ENCODE measurements around the gene MAP6.
A peak's percentile ranks its signal among the peaks of the same experiment; 100 is the strongest.
"Not testable (repeated sequence)": the region's sequence is repeated elsewhere in the genome, so short reads cannot be mapped to it uniquely, and the experiment has no call there.

MAP6 gene

GRCh38 chr11:75668451-75669297 lies at the start of gene MAP6:
Gene MAP6 (minus strand): TSS chr11:75669038. CDS start chr11:75668369, 669 bp downstream.
- no peak for DNase-seq (ENCODE audit: low read depth)

DNA sequence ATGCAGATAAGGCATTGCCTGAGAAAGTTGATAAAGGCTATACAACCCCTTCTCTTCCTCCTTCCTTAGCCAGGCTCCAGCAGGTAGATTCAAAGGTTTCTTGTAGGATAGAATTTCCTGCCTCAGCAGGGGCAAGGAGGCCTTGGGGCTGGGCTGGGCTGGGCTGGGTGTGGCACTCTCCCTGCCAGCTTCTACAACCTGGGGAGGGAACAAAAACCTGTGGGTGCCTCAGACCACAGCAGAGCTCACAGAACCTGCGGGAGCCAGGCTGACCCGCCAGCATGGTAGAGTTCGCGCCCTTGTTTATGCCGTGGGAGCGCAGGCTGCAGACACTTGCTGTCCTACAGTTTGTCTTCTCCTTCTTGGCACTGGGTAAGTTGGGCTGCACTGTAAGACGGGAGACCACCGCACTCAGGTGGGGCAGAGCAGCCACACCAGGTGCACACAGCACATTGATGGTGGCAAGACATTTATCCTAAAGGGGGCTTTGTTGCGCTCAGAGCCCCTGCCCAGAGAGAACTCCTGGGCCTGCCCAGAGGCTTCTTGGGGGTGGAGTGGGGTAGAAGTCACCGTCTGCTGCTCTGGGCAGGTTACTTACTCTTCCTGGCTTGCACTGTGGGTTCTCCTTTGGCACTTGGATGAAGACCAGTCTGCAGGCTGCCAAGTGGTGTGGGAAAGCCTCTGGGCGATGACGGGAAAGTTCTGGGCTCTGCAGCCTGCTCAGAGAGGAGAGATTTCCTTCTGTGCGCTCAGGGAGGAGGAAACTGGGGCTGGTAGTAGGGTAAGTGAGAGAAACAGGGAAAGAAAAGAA lies 49.0 kb upstream of the MAP6 start, which contains the start of gene MOGAT2:
Gene MOGAT2 (plus strand): TSS at position 231 of the 811 bp plus-strand sequence. CDS start 51 bp downstream, at position 282.
- no peak for DNase-seq (ENCODE audit: low read depth)

DNA sequence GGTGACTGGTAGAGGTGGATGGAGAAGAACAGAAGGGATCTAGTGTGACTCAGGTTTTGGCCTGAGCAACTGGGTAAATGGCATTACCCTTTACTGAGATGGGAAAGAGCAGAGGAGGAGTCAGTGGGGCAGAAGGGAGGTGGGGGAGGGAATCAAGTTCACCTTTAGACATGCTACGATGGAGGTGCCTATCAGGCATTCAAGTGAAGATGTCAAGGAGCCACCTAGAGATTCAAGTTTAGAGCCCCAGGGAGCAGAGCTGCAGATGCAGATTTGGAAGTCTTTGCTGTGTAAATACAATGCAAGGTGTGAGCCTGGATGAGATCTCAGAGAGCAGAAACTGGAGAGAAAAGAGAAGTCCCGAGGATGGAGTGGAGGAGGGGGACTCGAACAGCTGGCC lies 47.8 kb upstream of the MAP6 start:
- DNase-seq (ENCODE audit: low read depth) = no peak

DNA sequence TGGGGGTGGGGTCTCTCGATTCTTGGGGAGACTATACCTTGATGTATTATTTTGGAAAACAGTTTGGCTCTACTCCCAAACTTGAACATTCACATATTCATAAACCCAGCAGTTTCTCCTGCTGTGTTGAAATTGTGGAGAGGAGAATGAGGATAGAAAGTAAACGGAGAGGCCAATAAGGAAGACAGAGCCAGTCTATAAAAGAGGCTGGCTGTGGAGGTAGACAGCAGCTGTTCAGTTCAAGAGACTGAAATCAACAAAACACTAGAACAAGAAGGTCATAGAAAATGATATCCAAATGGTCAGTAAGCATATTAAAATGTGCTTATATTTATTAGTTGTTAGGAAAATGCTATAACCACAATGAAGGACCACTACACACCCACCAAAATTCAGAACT lies 46.9 kb upstream of the MAP6 start:
- DNase-seq (ENCODE audit: low read depth) = no peak

GRCh38 chr11:75714211-75714610 lies 45.4 kb upstream of the MAP6 start:
- no peak for DNase-seq (ENCODE audit: low read depth)

DNA sequence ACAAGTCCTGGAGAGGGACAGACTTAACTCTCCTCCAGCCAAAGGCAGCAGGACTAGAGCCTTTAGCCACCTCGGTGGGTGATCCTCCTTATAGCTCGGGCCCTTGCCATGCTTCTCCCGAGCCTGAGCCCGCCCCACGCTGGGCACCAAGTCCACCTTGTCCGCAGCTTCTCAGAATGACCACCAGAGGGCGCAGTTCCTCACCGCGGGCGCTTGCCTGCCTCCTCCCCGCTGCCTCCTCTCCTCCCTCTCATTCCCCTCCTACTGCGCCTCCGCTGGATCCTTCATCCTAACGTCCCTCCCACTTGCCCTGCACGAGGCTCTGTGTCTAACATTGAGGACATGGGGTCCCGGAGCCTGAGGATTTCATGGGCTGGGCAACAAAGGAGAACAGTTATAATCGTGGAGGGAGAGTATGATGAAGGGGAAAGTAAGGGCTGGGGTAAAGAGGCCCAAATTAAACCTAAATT lies 37.5 kb upstream of the MAP6 start:
- DNase-seq (ENCODE audit: low read depth) = peak; percentile 45

GRCh38 chr11:75705541-75705940 lies 36.7 kb upstream of the MAP6 start:
- DNase-seq (ENCODE audit: low read depth) = no peak

DNA sequence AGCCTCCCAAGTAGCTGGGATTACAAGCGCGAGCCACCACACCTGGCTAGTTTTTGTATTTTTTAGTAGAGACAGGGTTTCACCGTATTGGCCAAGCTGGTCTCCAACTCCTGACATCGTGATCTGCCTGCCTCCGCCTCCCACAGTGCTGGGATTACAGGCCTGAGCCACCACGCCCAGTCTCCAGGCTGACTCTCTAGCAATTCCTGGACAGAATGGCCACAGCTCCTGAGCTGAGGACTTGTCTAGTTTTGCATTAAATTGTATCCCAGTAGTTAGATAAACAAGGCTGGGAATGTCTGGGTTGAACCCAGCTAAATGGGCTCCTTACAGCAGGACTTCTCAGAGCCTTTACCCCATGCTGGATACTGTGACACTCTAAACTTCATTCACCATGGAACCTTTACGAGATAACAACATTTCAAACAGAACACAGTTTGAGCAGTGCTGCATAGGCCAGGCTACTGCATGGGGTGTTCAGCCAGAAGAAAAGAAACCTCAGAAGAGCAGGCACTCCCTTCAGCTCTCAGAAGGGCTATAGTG lies 34.9 kb upstream of the MAP6 start:
- no peak for DNase-seq (ENCODE audit: low read depth)

- DNase-seq (ENCODE audit: low read depth) = no peak
Observed at GRCh38 chr11:75700940-75701339, 32.1 kb upstream of the MAP6 start.

DNA sequence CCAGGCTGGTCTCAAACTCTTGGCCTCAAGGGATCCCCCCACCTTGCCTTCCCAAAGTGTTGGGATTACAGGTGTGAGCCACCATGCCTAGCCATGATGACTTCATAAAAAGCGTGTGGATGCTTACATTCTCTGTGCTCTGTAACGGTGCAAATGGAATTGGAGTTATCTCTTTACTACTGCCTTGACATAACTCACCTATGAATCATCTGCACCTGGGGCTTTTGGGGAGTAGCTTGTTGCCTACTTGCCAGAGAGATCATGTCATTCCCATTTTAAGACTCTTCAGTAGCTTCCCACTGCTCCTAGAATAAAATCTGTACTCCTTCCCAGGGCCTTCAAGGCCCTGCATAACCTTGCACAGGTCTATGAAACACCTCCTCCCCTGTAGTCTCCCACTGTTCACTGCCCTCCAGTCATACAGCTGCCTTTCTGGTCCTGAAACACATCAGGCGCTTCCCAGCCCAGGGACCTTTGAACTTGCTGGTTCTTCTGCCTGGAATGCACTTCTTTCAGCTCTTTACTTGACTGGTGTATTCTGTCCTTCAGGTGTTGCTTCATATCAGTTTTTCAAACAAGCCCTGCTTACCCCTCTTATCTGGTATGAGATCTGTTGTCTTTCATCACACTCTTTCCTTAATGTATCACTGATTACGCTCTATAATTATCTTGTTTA lies 29.2 kb upstream of the MAP6 start:
- DNase-seq (ENCODE audit: low read depth) = no peak

- no peak for DNase-seq (ENCODE audit: low read depth)
Observed at GRCh38 chr11:75691804-75692203, 23.0 kb upstream of the MAP6 start.

DNA sequence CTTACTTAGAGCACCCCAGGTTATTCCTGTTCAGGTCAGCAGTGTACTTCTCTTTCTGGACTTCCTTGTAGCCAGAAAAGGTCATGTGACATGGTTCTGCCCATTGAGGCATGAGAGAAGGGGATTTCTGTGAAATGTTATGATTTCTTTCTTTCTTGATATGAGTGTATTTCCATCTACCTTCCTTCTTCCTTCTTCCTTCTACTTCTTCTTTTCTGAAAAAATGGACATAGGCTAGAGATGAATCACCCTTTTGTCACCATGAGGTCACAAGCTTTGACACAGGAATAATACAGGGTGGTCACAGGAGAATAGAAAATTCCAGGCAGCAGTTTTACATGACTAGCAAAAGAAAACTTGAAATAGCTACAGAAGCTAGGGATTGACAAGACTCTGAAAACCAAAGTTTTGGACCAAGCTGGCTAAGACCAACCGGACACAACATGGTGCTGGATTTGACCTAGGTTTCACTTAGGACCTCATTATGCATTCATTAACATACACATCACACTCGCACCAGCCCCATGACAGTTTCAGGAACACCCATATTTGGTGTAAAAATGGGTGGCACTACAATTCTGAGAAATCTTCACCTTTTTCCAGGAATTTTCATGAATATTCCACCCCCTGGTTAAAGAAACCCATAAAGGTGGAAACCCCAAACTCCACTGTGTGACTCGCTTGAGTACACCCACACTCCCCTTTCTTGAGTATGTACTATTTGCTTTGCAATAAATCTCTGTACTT lies 21.2 kb upstream of the MAP6 start:
- no peak for DNase-seq (ENCODE audit: low read depth)

DNA sequence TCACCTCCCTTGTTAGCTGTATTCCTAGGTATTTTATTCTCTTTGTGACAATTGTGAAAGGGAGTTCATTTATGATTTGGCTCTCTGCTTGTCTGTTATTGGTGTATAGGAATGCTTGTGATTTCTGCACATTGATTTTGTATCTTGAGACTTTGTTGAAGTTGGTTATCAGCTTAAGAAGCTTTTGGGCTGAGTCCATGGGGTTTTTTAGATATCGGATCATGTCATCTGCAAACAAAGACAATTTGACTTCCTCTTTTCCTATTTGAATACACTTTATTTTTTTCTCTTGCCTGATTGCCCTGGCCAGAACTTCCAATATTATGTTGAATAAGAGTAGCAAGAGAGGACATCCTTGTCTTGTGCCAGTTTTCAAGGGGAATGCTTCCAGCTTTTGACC lies 15.0 kb upstream of the MAP6 start:
- DNase-seq (ENCODE audit: low read depth) = not testable (repeated sequence)

GRCh38 chr11:75679566-75679965 lies 10.7 kb upstream of the MAP6 start:
- DNase-seq (ENCODE audit: low read depth) = no peak

- no peak for DNase-seq (ENCODE audit: low read depth)
Observed at GRCh38 chr11:75678620-75679259, 9.9 kb upstream of the MAP6 start.

DNA sequence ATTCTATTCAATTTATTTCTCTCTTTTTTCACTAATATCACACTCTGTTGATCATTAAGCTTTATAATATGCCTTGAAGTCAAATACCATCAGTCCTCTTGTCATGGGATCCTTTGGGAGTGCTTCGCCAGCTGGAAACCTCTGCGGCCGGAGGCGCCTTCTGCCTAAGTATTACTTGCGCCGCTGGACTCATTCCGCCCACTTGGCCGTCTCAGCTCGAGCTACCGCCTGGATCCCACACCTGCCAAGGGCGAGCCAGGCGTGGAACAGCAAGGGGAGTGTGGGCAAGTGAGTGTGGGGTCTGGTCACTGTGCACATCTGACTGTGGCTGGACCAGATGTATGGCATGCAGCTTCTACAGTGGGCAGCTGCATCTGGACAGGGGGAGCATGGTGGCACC lies 9.1 kb upstream of the MAP6 start:
- no peak for DNase-seq (ENCODE audit: low read depth)

DNA sequence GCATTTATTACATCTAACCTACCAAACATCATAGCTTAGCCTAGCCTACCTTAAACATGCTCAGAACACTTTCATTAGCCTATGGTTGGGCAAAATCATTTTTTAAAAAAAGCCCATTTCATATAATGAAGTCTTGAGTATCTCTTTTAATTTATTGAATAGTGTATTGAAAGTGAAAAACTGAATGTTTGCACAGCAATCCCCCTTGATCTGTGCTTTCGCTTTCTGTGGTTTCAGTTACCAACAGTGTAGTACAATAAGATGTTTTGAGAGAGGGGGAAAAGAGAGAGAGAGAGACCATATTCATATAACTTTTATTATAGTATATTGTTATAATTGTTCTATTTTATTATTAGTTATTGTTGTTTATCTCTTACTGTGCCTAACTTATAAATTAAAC lies 8.4 kb upstream of the MAP6 start:
- DNase-seq (ENCODE audit: low read depth) = no peak

DNA sequence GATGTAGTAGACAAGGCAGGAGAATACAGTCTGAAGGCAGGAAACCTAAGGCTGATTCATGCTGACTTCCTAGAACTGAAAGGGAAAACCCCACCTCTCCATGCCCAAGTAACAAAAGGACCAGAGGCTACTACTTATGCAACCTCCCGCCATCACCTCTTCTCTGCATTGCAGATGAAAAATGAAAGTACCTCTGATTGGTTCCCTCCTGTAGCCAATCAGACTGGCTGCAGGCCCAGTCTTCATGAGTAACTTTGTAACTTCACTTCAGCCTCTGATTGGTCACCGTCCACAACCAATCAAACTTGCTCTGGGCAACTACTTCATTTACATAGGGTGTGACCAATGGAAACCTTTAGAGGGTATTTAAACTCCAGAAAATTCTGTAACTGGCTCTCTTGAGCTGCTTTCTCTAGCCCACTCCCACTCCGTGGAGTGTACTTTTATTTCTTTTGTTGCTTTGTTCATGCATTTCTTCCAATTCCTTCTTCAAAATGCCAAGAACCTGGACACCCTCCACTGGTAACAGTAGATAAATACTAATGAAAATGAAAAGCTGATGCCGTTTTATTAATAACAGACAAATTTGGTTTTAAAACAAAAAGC lies 5.2 kb upstream of the MAP6 start:
- no peak for DNase-seq (ENCODE audit: low read depth)

GRCh38 chr11:75667831-75668450 lies 897 bp downstream of the MAP6 start:
- DNase-seq (ENCODE audit: low read depth) = no peak

DNA sequence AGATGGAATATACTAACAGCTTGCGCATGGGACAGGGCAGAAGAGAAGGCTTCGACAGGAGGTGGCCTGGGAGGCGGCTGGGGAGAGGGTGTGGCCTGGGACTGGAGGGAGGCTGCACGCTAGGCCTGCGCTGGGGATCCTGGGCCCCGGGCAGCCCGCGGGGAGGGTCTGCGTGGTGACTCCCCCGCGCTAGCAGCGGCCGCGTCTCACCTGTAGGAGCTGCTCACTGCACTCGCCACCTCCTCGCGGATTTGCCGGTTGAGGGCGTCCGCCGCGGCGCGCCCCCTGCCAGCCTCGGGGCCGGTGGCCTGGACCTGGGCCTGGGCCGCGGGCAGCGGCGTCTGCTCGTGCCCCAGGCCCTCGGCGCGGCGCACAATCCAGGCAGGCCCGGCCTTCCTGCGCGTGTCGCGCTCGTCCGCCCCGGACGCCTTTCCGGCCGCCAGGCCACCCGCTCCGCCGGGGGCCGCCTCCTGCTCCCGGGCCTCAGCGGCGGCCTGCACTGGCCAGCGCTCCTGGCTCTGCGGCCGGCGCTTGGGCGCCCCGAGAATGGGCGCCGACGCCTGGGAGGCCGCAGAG lies 1.5 kb downstream of the MAP6 start:
- DNase-seq (ENCODE audit: low read depth) = no peak
